ENCODE results near the gene INKA2. TPM values are rescaled to one million over a fixed set of nuclear protein-coding genes. Genes with fewer than 3 reads are reported as not detected.

Gene INKA2
- total RNA-seq, 4 donors from 2014 or later: 4.1 to 7.3 (median 5.2) TPM

DNA sequence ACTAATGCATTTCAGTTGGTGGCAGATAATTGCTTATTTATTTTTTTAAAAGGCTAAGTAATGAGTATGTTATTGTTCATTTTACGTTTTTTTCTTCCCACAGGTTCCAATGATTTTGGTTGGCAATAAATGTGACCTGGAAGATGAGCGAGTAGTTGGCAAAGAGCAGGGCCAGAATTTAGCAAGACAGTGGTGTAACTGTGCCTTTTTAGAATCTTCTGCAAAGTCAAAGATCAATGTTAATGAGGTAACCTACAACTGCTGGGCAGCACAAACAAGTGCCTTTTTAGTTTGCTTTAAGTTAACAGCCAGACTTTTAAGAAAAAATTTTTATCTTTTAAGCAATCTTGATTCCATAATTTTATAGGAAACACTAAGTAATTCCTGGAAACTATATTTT, 35.0 kb downstream of the INKA2 start:
- H3K27ac ChIP-seq: no peak overlapping the region
- TF ChIP-seq EP300 (IDR thresholded peaks at IDR 0.05) (no peak), POLR2AphosphoS5 (IDR thresholded peaks at IDR 0.05) (no peak), POLR2A (IDR thresholded peaks at IDR 0.05) (no peak)
- TF ChIP-seq, protein P1, sequence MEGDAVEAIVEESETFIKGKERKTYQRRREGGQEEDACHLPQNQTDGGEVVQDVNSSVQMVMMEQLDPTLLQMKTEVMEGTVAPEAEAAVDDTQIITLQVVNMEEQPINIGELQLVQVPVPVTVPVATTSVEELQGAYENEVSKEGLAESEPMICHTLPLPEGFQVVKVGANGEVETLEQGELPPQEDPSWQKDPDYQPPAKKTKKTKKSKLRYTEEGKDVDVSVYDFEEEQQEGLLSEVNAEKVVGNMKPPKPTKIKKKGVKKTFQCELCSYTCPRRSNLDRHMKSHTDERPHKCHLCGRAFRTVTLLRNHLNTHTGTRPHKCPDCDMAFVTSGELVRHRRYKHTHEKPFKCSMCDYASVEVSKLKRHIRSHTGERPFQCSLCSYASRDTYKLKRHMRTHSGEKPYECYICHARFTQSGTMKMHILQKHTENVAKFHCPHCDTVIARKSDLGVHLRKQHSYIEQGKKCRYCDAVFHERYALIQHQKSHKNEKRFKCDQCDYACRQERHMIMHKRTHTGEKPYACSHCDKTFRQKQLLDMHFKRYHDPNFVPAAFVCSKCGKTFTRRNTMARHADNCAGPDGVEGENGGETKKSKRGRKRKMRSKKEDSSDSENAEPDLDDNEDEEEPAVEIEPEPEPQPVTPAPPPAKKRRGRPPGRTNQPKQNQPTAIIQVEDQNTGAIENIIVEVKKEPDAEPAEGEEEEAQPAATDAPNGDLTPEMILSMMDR (IDR thresholded peaks at IDR 0.05): no peak
- DNase-seq (ENCODE audit: low spot score in 2 of 2): no peak
- no peaks in the 10 kb centered on the region for H3K27me3 ChIP-seq
- no peak overlapping the region for H3K4me3 ChIP-seq
- 57% methylated on average over 2 of the region's 2 CpGs for WGBS
- H3K4me1 ChIP-seq: no peaks in the 10 kb centered on the region
- no peaks in the 10 kb centered on the region for H3K9me3 ChIP-seq
- H3K36me3 ChIP-seq: peaks cover 76% of the 10 kb centered on the region

DNA sequence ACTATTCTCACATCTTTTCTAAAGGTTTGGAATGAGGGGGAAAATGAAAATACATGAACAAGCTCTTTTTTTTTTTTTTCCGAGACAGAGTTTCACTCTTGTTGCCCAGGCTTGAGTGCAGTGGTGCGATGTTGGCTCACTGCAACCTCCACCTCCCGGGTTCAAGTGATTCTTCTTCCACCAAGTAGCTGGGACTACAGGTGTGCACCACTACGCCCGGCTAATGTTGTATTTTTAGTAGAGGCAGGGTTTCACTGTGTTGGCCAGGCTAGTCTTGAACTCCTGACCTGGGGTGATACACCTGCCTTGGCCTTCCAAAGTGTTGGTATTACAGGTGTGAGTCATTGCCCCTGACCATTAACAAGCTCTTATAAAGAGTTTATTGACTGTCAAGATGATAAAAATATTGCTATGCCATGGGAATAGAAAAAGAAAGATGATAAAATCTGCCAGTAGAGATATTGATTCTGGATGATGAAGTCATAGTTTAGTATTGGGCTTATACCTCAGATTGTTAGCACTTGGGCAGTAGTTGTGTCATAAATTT, 36.6 kb downstream of the INKA2 start:
- Histone ChIP-seq H3K27me3 (no peaks in the 10 kb centered on the region), H3K27ac (no peak overlapping the region), H3K9me3 (no peaks in the 10 kb centered on the region), H3K4me1 (no peaks in the 10 kb centered on the region), H3K4me3 (no peak overlapping the region), H3K36me3 (peaks cover 74% of the 10 kb centered on the region)
- TF ChIP-seq POLR2A (IDR thresholded peaks at IDR 0.05) (no peak), POLR2AphosphoS5 (IDR thresholded peaks at IDR 0.05) (no peak), EP300 (IDR thresholded peaks at IDR 0.05) (no peak)
- TF ChIP-seq, protein P1 (IDR thresholded peaks at IDR 0.05): no peak
- 98% methylated on average over 5 of the region's 5 CpGs for WGBS
- DNase-seq (ENCODE audit: low spot score in 2 of 2): no peak

DNA sequence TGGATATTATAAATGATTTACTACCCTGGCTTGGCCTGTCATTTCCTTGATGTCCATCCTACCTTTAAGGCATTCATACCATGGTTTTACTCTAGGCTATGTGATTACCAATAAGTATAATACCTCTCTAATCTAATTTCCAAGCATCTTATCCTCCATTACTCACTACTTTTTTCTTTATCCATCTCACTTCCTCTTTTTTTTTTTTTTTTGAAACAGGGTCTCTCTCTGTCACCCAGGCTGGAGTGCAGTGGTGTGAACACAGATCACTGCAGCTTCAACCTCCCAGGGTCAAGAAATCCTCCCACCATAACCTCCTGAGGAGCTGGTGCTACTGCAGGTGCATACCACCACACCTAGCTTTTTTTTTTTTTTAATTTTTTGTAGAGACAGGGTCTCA, 39.9 kb downstream of the INKA2 start:
- Histone ChIP-seq H3K4me1 (no peaks in the 10 kb centered on the region), H3K36me3 (peaks cover 58% of the 10 kb centered on the region), H3K9me3 (no peaks in the 10 kb centered on the region), H3K27ac (no peak overlapping the region), H3K27me3 (no peaks in the 10 kb centered on the region), H3K4me3 (no peak overlapping the region)
- TF ChIP-seq EP300 (IDR thresholded peaks at IDR 0.05) (no peak), POLR2A (IDR thresholded peaks at IDR 0.05) (no peak), POLR2AphosphoS5 (IDR thresholded peaks at IDR 0.05) (no peak)
- TF ChIP-seq, protein P1 (IDR thresholded peaks at IDR 0.05): no peak
- no peak for DNase-seq (ENCODE audit: low spot score in 2 of 2)

DNA sequence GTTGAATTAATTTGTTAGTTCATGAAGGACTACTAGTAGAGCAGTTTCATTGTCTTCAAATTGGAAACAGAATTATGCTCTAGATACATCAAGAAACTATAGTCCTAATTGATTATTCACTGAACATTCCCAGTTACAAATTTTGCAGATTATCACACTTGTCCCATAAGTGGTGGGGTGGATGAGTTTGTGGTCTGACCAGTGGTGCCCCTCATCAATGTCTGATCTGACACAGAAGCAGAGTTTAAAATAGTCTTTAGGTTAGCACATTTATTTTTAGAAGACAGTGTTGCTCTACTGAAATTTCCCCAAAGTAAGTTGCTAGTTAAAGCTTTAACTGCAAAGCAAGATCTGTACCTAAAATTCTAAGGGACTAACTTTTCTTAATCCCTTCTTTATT, 42.9 kb downstream of the INKA2 start:
- no peak overlapping the region for H3K4me3 ChIP-seq
- H3K36me3 ChIP-seq: peaks cover 51% of the 10 kb centered on the region
- no peaks in the 10 kb centered on the region for H3K27me3 ChIP-seq
- TF ChIP-seq POLR2A (IDR thresholded peaks at IDR 0.05): no peak
- no peak for TF ChIP-seq POLR2AphosphoS5 (IDR thresholded peaks at IDR 0.05)
- no peak for TF ChIP-seq EP300 (IDR thresholded peaks at IDR 0.05)
- TF ChIP-seq, protein P1 (IDR thresholded peaks at IDR 0.05): no peak
- H3K9me3 ChIP-seq: no peaks in the 10 kb centered on the region
- no peaks in the 10 kb centered on the region for H3K4me1 ChIP-seq
- DNase-seq (ENCODE audit: low spot score in 2 of 2): no peak
- H3K27ac ChIP-seq: no peak overlapping the region

DNA sequence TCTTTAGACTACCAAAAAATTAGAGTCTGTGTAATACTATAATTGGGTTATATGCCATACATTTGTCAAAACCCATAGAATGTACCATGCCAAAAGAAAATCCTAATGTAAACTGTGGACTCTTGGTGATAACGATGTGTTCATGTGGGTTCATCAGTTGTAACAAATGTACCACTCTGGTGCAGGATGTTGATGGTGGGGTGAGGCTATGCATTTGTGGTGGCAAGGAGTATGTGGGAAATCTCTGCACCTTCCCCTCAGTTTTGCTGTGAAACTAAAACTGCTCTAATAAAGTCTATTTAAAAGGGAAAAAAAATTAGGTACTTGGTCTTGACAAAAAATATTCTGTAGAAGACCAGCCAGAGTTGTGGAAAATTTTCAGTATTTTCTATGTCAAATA, 43.4 kb downstream of the INKA2 start:
- Histone ChIP-seq H3K4me3 (no peak overlapping the region), H3K9me3 (no peaks in the 10 kb centered on the region), H3K27me3 (no peaks in the 10 kb centered on the region), H3K27ac (no peak overlapping the region), H3K36me3 (peaks cover 46% of the 10 kb centered on the region), H3K4me1 (no peaks in the 10 kb centered on the region)
- no peak for DNase-seq (ENCODE audit: low spot score in 2 of 2)
- 88% methylated on average over 1 of the region's 1 CpG for WGBS
- TF ChIP-seq POLR2AphosphoS5 (IDR thresholded peaks at IDR 0.05) (no peak), POLR2A (IDR thresholded peaks at IDR 0.05) (no peak), EP300 (IDR thresholded peaks at IDR 0.05) (no peak)
- TF ChIP-seq, protein P1 (IDR thresholded peaks at IDR 0.05): no peak
